A549 (cell line): ENCODE results near the gene RER1.

ENCODE experiments used
- CEBPB ChIP-seq, 2 experiments: fragments of >200 bp in 1 of 2; sonication (Bioruptor Twin) in 1 of 2; formaldehyde crosslinking in 1 of 2; IDR thresholded peaks; 2 replicates each; pipeline ENCODE4 v1.6.1; 2012 to 2016
- CTCF ChIP-seq: fragments of >200 bp; sonication (Bioruptor Twin); formaldehyde crosslinking; IDR thresholded peaks from 3 replicates; pipeline ENCODE4 v1.5.1; 2016
- ELK1 ChIP-seq: fragments of 150-350 bp; IDR thresholded peaks from 2 replicates; pipeline ENCODE4 v1.6.1; 2014; ENCODE audit warnings: low read depth, mild to moderate bottlenecking, low read length
- NFE2L2 ChIP-seq: fragments of 150-350 bp; conservative IDR thresholded peaks from 2 replicates; pipeline ENCODE4 v1.6.1; 2014; ENCODE audit warnings: low read length
- POLR2A ChIP-seq: IDR thresholded peaks from 2 replicates; pipeline ENCODE4 v1.6.1; 2012; ENCODE audit warnings: mild to moderate bottlenecking, low read length

GRCh38 chr1:2355373-2356261 lies 36.0 kb upstream of the RER1 start:
- no peak for TF ChIP-seq NFE2L2
- no peak for TF ChIP-seq CTCF
- TF ChIP-seq POLR2A, result no peak
- no peak for TF ChIP-seq ELK1
- no peak for TF ChIP-seq CEBPB (IDR thresholded peaks at IDR 0.05)
